Measurements from ENCODE around the gene WDFY3.

WDFY3 gene

GRCh38 chr4:84895283-84895682 lies 71.2 kb downstream of the WDFY3 start:
- no peaks in the 10 kb centered on the region for H3K27me3 ChIP-seq (ENCODE audit: control insufficient read depth in 5 of 5, insufficient read depth in 4 of 5, low read length in 5 of 5)
- H3K36me3 ChIP-seq (ENCODE audit: control insufficient read depth in 5 of 5, insufficient read depth in 5 of 5, low read length in 5 of 5) = peaks cover 4 to 18% (median 6%) of the 10 kb centered on the region in 5 donors
- H3K9me3 ChIP-seq (ENCODE audit: control insufficient read depth in 5 of 5, low read length in 5 of 5) = no peaks in the 10 kb centered on the region
- H3K4me1 ChIP-seq (ENCODE audit: control insufficient read depth in 5 of 5, insufficient read depth in 5 of 5, low read length in 5 of 5) = no peaks in the 10 kb centered on the region
- no peak overlapping the region for H3K27ac ChIP-seq (ENCODE audit: low read depth, low read length)
- no peak overlapping the region for H3K4me3 ChIP-seq (ENCODE audit: low read depth in 1 of 5, low read length in 5 of 5)
- no peak overlapping the region for H3K9ac ChIP-seq (ENCODE audit: low read length in 5 of 5)

- H3K27me3 ChIP-seq (ENCODE audit: control insufficient read depth in 5 of 5, insufficient read depth in 4 of 5, low read length in 5 of 5) = no peaks in the 10 kb centered on the region
- no peaks in the 10 kb centered on the region for H3K4me1 ChIP-seq (ENCODE audit: control insufficient read depth in 5 of 5, insufficient read depth in 5 of 5, low read length in 5 of 5)
- no peak overlapping the region for H3K27ac ChIP-seq (ENCODE audit: low read depth, low read length)
- peaks cover 4 to 18% (median 8%) of the 10 kb centered on the region in 5 donors for H3K36me3 ChIP-seq (ENCODE audit: control insufficient read depth in 5 of 5, insufficient read depth in 5 of 5, low read length in 5 of 5)
- no peak overlapping the region for H3K9ac ChIP-seq (ENCODE audit: low read length in 5 of 5)
- no peak overlapping the region for H3K4me3 ChIP-seq (ENCODE audit: low read depth in 1 of 5, low read length in 5 of 5)
- H3K9me3 ChIP-seq (ENCODE audit: control insufficient read depth in 5 of 5, low read length in 5 of 5) = no peaks in the 10 kb centered on the region
These were observed 71.9 kb downstream of the WDFY3 start for GRCh38 chr4:84894621-84895020.

GRCh38 chr4:84892950-84893349 lies 73.5 kb downstream of the WDFY3 start:
- Histone ChIP-seq H3K4me3 (ENCODE audit: low read depth in 1 of 5, low read length in 5 of 5) (no peak overlapping the region), H3K36me3 (ENCODE audit: control insufficient read depth in 5 of 5, insufficient read depth in 5 of 5, low read length in 5 of 5) (peaks cover 4 to 18% (median 8%) of the 10 kb centered on the region in 5 donors), H3K27me3 (ENCODE audit: control insufficient read depth in 5 of 5, insufficient read depth in 4 of 5, low read length in 5 of 5) (no peaks in the 10 kb centered on the region), H3K4me1 (ENCODE audit: control insufficient read depth in 5 of 5, insufficient read depth in 5 of 5, low read length in 5 of 5) (no peaks in the 10 kb centered on the region), H3K9ac (ENCODE audit: low read length in 5 of 5) (no peak overlapping the region), H3K9me3 (ENCODE audit: control insufficient read depth in 5 of 5, low read length in 5 of 5) (no peaks in the 10 kb centered on the region), H3K27ac (ENCODE audit: low read depth, low read length) (no peak overlapping the region)

- Histone ChIP-seq H3K4me1 (ENCODE audit: control insufficient read depth in 5 of 5, insufficient read depth in 5 of 5, low read length in 5 of 5) (peaks cover 0 to 9% (median 0%) of the 10 kb centered on the region in 5 donors), H3K36me3 (ENCODE audit: control insufficient read depth in 5 of 5, insufficient read depth in 5 of 5, low read length in 5 of 5) (peaks cover 0 to 9% (median 3%) of the 10 kb centered on the region in 5 donors), H3K27me3 (ENCODE audit: control insufficient read depth in 5 of 5, insufficient read depth in 4 of 5, low read length in 5 of 5) (no peaks in the 10 kb centered on the region), H3K4me3 (ENCODE audit: low read depth in 1 of 5, low read length in 5 of 5) (no peak overlapping the region), H3K9me3 (ENCODE audit: control insufficient read depth in 5 of 5, low read length in 5 of 5) (no peaks in the 10 kb centered on the region), H3K9ac (ENCODE audit: low read length in 5 of 5) (no peak overlapping the region), H3K27ac (ENCODE audit: low read depth, low read length) (no peak overlapping the region)
These were observed 78.7 kb downstream of the WDFY3 start for GRCh38 chr4:84887824-84888223.

- Histone ChIP-seq H3K27ac (ENCODE audit: low read depth, low read length) (no peak overlapping the region), H3K9ac (ENCODE audit: low read length in 5 of 5) (no peak overlapping the region), H3K27me3 (ENCODE audit: control insufficient read depth in 5 of 5, insufficient read depth in 4 of 5, low read length in 5 of 5) (no peaks in the 10 kb centered on the region)
These were observed 86.8 kb downstream of the WDFY3 start for GRCh38 chr4:84879651-84880200.

GRCh38 chr4:84878546-84878945 lies 87.9 kb downstream of the WDFY3 start:
- Histone ChIP-seq H3K36me3 (ENCODE audit: control insufficient read depth in 5 of 5, insufficient read depth in 5 of 5, low read length in 5 of 5) (peaks cover 0 to 3% (median 0%) of the 10 kb centered on the region in 5 donors), H3K27me3 (ENCODE audit: control insufficient read depth in 5 of 5, insufficient read depth in 4 of 5, low read length in 5 of 5) (no peaks in the 10 kb centered on the region), H3K4me3 (ENCODE audit: low read depth in 1 of 5, low read length in 5 of 5) (no peak overlapping the region), H3K27ac (ENCODE audit: low read depth, low read length) (no peak overlapping the region), H3K9ac (ENCODE audit: low read length in 5 of 5) (no peak overlapping the region), H3K9me3 (ENCODE audit: control insufficient read depth in 5 of 5, low read length in 5 of 5) (no peaks in the 10 kb centered on the region), H3K4me1 (ENCODE audit: control insufficient read depth in 5 of 5, insufficient read depth in 5 of 5, low read length in 5 of 5) (no peaks in the 10 kb centered on the region)

More at GRCh38 chr4:84879651-84880200, 86.8 kb downstream of the WDFY3 start:
- no peaks in the 10 kb centered on the region for H3K4me1 ChIP-seq (ENCODE audit: control insufficient read depth in 5 of 5, insufficient read depth in 5 of 5, low read length in 5 of 5)
- no peaks in the 10 kb centered on the region for H3K36me3 ChIP-seq (ENCODE audit: control insufficient read depth in 5 of 5, insufficient read depth in 5 of 5, low read length in 5 of 5)
- H3K9me3 ChIP-seq (ENCODE audit: control insufficient read depth in 5 of 5, low read length in 5 of 5) = no peaks in the 10 kb centered on the region
- no peak overlapping the region for H3K4me3 ChIP-seq (ENCODE audit: low read depth in 1 of 5, low read length in 5 of 5)

GRCh38 chr4:84878090-84878489 lies 88.4 kb downstream of the WDFY3 start:
- H3K9me3 ChIP-seq (ENCODE audit: control insufficient read depth in 5 of 5, low read length in 5 of 5) = no peaks in the 10 kb centered on the region
- no peak overlapping the region for H3K9ac ChIP-seq (ENCODE audit: low read length in 5 of 5)
- no peaks in the 10 kb centered on the region for H3K27me3 ChIP-seq (ENCODE audit: control insufficient read depth in 5 of 5, insufficient read depth in 4 of 5, low read length in 5 of 5)
- no peak overlapping the region for H3K4me3 ChIP-seq (ENCODE audit: low read depth in 1 of 5, low read length in 5 of 5)
- no peaks in the 10 kb centered on the region for H3K4me1 ChIP-seq (ENCODE audit: control insufficient read depth in 5 of 5, insufficient read depth in 5 of 5, low read length in 5 of 5)
- peaks cover 0 to 3% (median 0%) of the 10 kb centered on the region in 5 donors for H3K36me3 ChIP-seq (ENCODE audit: control insufficient read depth in 5 of 5, insufficient read depth in 5 of 5, low read length in 5 of 5)
- H3K27ac ChIP-seq (ENCODE audit: low read depth, low read length) = no peak overlapping the region

- Histone ChIP-seq H3K9me3 (ENCODE audit: control insufficient read depth in 5 of 5, low read length in 5 of 5) (no peaks in the 10 kb centered on the region), H3K9ac (ENCODE audit: low read length in 5 of 5) (no peak overlapping the region), H3K27me3 (ENCODE audit: control insufficient read depth in 5 of 5, insufficient read depth in 4 of 5, low read length in 5 of 5) (no peaks in the 10 kb centered on the region), H3K4me3 (ENCODE audit: low read depth in 1 of 5, low read length in 5 of 5) (no peak overlapping the region), H3K36me3 (ENCODE audit: control insufficient read depth in 5 of 5, insufficient read depth in 5 of 5, low read length in 5 of 5) (peaks cover 0 to 3% (median 0%) of the 10 kb centered on the region in 5 donors), H3K4me1 (ENCODE audit: control insufficient read depth in 5 of 5, insufficient read depth in 5 of 5, low read length in 5 of 5) (no peaks in the 10 kb centered on the region), H3K27ac (ENCODE audit: low read depth, low read length) (no peak overlapping the region)
These were observed 89.2 kb downstream of the WDFY3 start for GRCh38 chr4:84877051-84877833.

- Histone ChIP-seq H3K27me3 (ENCODE audit: control insufficient read depth in 5 of 5, insufficient read depth in 4 of 5, low read length in 5 of 5) (no peaks in the 10 kb centered on the region), H3K9me3 (ENCODE audit: control insufficient read depth in 5 of 5, low read length in 5 of 5) (no peaks in the 10 kb centered on the region), H3K4me1 (ENCODE audit: control insufficient read depth in 5 of 5, insufficient read depth in 5 of 5, low read length in 5 of 5) (no peaks in the 10 kb centered on the region), H3K4me3 (ENCODE audit: low read depth in 1 of 5, low read length in 5 of 5) (no peak overlapping the region), H3K9ac (ENCODE audit: low read length in 5 of 5) (no peak overlapping the region), H3K36me3 (ENCODE audit: control insufficient read depth in 5 of 5, insufficient read depth in 5 of 5, low read length in 5 of 5) (peaks cover 0 to 3% (median 0%) of the 10 kb centered on the region in 5 donors), H3K27ac (ENCODE audit: low read depth, low read length) (no peak overlapping the region)
These were observed 90.7 kb downstream of the WDFY3 start for GRCh38 chr4:84875636-84876371.

- Histone ChIP-seq H3K27me3 (ENCODE audit: control insufficient read depth in 5 of 5, insufficient read depth in 4 of 5, low read length in 5 of 5) (no peaks in the 10 kb centered on the region), H3K4me1 (ENCODE audit: control insufficient read depth in 5 of 5, insufficient read depth in 5 of 5, low read length in 5 of 5) (no peaks in the 10 kb centered on the region), H3K9me3 (ENCODE audit: control insufficient read depth in 5 of 5, low read length in 5 of 5) (no peaks in the 10 kb centered on the region), H3K27ac (ENCODE audit: low read depth, low read length) (no peak overlapping the region), H3K4me3 (ENCODE audit: low read depth in 1 of 5, low read length in 5 of 5) (no peak overlapping the region), H3K36me3 (ENCODE audit: control insufficient read depth in 5 of 5, insufficient read depth in 5 of 5, low read length in 5 of 5) (peaks cover 0 to 3% (median 0%) of the 10 kb centered on the region in 5 donors), H3K9ac (ENCODE audit: low read length in 5 of 5) (no peak overlapping the region)
These were observed 91.9 kb downstream of the WDFY3 start for GRCh38 chr4:84874619-84875018.

Data from subcutaneous abdominal adipose tissue (tissue), 5 donors.